Measurements from ENCODE around the gene SKAP2. TPM values are rescaled to one million over a fixed set of nuclear protein-coding genes. Genes with fewer than 3 reads are reported as not detected.

SKAP2 gene
- total RNA-seq, 4 donors from 2014 or later, result 27.5 to 45.2 (median 31.9) TPM

DNA sequence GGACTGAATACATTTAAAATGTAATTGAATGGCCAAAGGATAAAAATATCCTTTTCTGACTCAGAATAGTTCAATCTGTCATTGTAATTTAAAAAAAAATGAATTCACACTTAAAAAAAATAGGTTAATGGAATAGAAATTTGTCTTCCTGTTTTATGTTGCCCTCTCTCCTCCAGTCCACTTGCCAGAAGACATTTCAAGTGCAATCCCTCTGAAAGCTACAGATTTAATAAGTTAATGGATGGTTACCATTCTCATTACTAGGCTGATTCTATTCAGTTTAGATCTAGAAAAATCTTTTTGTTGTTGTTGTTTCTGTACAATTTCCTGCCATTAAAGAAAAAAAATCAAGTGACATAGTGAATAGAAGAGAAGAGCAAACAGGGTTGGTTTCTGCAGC, 142.9 kb downstream of the SKAP2 start:
- TF ChIP-seq, protein P1, sequence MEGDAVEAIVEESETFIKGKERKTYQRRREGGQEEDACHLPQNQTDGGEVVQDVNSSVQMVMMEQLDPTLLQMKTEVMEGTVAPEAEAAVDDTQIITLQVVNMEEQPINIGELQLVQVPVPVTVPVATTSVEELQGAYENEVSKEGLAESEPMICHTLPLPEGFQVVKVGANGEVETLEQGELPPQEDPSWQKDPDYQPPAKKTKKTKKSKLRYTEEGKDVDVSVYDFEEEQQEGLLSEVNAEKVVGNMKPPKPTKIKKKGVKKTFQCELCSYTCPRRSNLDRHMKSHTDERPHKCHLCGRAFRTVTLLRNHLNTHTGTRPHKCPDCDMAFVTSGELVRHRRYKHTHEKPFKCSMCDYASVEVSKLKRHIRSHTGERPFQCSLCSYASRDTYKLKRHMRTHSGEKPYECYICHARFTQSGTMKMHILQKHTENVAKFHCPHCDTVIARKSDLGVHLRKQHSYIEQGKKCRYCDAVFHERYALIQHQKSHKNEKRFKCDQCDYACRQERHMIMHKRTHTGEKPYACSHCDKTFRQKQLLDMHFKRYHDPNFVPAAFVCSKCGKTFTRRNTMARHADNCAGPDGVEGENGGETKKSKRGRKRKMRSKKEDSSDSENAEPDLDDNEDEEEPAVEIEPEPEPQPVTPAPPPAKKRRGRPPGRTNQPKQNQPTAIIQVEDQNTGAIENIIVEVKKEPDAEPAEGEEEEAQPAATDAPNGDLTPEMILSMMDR (IDR thresholded peaks at IDR 0.05; ENCODE audit: low read depth), result no peak

DNA sequence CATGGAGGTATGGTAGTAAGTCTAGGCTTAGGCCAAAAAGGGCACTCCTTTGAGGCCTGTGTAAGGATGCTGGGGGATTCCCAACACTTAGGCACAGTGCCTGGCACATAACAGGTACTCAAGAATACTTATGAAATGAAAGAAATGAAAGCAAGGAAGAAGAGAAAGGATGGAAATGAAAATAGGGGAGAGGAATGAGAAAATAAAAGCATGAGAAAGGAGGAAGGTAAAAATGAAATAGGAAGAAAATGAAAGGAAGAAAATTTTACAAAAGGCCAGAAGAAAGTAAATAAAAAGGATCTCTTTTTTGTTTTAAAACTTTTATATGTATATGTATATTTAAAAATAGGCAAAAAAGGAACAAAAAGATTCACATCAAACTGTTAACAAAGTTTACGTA, 146.3 kb downstream of the SKAP2 start:
- TF ChIP-seq, protein P1 (IDR thresholded peaks at IDR 0.05; ENCODE audit: low read depth), result no peak

DNA sequence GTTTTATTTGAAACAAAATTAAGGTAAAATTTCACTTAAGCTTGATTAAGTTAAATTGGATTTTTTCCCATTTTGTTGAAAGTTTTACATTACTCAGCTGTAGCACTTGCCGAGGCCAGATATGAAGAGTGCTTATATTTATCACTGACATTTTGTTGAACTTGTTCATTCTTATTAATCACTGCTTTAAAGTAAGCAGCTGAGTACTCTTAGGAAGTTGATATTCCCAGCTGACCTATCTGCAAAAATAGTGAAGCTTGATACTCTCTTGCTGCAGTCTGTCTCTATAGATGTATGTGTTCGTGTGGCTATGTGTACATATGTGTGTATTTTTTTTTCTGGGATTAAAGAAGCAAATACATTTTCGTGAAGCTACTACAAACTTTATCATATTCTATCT, 150.0 kb downstream of the SKAP2 start:
- TF ChIP-seq, protein P1 (IDR thresholded peaks at IDR 0.05; ENCODE audit: low read depth), result no peak

DNA sequence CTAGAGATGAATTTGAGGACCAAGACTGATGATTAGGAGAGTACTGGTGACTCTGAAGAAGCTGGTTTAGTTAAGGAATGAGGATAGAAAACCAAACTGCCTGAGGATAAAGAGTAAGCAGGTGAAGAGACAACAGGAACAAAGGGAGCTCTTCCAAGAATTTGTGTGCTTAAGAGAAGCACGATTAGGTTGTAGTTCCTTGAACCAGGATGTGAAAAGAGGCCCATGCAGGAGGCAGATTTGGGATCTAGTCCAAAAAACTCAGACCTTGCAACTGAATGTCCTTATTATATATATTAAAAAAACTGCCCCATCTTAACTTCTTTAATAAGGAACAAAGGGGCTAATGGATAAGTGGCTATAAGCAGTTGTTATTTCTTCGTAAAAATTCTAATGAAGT, 150.4 kb downstream of the SKAP2 start:
- TF ChIP-seq, protein P1 (IDR thresholded peaks at IDR 0.05; ENCODE audit: low read depth), result no peak

DNA sequence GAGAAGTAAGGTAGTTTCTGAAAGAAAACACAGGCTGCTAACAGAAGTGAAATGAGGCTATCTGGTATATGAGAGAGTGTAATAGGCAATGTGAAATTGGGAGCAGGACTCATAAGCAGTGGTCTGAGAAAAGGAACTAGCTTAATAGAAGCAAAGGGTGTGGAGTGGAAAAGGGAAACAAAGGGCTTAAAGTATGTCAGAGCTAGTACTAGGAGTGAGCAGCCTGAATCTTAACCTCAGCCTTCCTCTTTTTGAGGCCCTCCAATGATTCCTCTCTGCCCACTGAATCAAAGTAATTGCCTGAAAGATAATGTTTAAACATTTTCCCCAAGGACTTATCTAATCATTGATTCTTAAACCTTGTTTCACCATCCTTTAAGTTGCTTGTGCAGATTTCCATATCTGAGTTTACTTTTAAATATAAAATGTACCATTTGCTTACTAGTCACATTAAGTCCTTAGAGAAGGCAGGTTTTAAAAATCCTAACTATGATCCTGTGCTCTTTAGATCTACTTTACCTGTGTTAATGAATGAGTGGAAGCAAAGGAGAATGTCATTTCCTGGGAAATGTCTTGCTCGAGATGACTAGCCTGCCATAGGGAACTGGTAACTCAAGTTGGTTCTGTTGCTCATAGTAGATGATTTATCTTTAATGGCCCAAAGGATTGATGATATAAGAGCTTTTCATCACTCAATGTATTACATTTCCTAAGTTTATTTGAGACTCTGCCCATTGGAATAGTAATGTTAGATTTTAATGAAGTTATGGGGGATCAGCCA, 155.0 kb downstream of the SKAP2 start:
- TF ChIP-seq, protein P1 (IDR thresholded peaks at IDR 0.05; ENCODE audit: low read depth), result no peak

DNA sequence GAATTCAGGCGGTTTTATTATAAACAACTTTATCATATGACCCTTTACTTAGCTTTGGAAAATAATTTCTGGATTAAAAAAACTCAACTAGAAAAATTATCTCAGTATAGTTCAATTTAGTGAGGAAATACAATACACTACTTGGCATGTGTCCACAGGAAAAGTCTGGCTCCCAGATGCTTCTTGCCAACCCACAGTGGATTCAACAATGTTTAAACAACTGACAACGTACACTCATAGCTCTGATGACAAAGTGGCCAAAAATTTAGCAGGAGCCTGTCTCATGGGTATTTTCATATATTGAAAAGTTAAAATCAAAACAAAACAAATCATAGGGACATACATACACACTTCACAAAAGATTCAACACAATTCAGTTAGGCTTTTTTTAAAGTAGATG, 158.8 kb downstream of the SKAP2 start:
- TF ChIP-seq, protein P1 (IDR thresholded peaks at IDR 0.05; ENCODE audit: low read depth), result no peak

DNA sequence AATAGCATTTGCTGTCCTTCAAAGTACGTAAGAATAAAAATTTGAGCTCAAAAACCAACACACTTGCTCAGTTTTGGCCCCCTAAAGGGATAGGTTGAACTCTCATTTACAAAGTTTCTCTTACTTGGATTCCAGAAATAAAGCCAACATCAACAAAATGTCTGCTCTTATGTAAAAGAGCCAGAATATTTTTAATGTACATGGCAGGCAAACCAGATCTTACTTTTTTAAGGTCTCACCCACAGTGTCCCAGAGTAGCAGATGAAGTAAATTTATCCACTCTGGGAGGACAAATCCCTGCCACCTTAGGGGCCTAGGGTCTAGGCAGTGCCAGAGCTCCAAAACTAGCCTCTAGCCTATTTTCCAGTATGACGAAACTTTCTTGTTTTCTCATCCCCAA, 159.6 kb downstream of the SKAP2 start:
- TF ChIP-seq, protein P1 (IDR thresholded peaks at IDR 0.05; ENCODE audit: low read depth), result no peak

All from subcutaneous adipose tissue (tissue), 4 donors.